ENCODE measurements around the gene BTNL8. TPM values are rescaled to one million over a fixed set of nuclear protein-coding genes. Genes with fewer than 3 reads are reported as not detected.

The BTNL8 gene
- total and polyA plus RNA-seq, 4 donors: 0.81 to 7.2 (median 2.1) TPM

- H3K4me1 ChIP-seq (ENCODE audit: control insufficient read depth in 5 of 5, insufficient read depth in 5 of 5, low read length in 5 of 5): no peaks in the 10 kb centered on the region
- H3K27ac ChIP-seq (ENCODE audit: low read depth in 1 of 2, low read length in 1 of 2): no peak overlapping the region
- H3K36me3 ChIP-seq (ENCODE audit: control insufficient read depth in 4 of 4, insufficient read depth in 4 of 4, low read length in 4 of 4): no peaks in the 10 kb centered on the region
- no peaks in the 10 kb centered on the region for H3K9me3 ChIP-seq (ENCODE audit: control insufficient read depth in 4 of 4, insufficient read depth in 3 of 4, low read length in 3 of 4)
- DNase-seq: no peak
- WGBS, 2 donors: 89 to 95% methylated on average over 2 of the region's 2 CpGs
- ATAC-seq (ENCODE audit: insufficient read depth, low FRiP score): no peak
- no peak for TF ChIP-seq CTCF (IDR thresholded peaks at IDR 0.05; ENCODE audit: control extremely low read depth, extremely low read depth)
- no peak overlapping the region for H3K9ac ChIP-seq (ENCODE audit: insufficient read depth in 1 of 2, low read length in 2 of 2)
- H3K27me3 ChIP-seq (ENCODE audit: control insufficient read depth in 3 of 3, insufficient read depth in 3 of 3, low read length in 2 of 3): no peaks in the 10 kb centered on the region
- H3K4me3 ChIP-seq: no peak overlapping the region
These were observed 89.1 kb downstream of the BTNL8 start for GRCh38 chr5:180988016-180988415.

GRCh38 chr5:180988592-180988991 lies 89.6 kb downstream of the BTNL8 start, which contains the start of gene BTNL3:
Gene BTNL3, plus strand, starts transcription at chr5:180988846. Its CDS starts 183 bp downstream, at chr5:180989029.
- Histone ChIP-seq H3K4me1 (ENCODE audit: control insufficient read depth in 5 of 5, insufficient read depth in 5 of 5, low read length in 5 of 5) (no peaks in the 10 kb centered on the region), H3K9me3 (ENCODE audit: control insufficient read depth in 4 of 4, insufficient read depth in 3 of 4, low read length in 3 of 4) (no peaks in the 10 kb centered on the region), H3K27ac (ENCODE audit: low read depth in 1 of 2, low read length in 1 of 2) (no peak within 1 kb of the TSS), H3K27me3 (ENCODE audit: control insufficient read depth in 3 of 3, insufficient read depth in 3 of 3, low read length in 2 of 3) (no peaks in the 10 kb centered on the region), H3K36me3 (ENCODE audit: control insufficient read depth in 4 of 4, insufficient read depth in 4 of 4, low read length in 4 of 4) (no peaks in the 10 kb centered on the region), H3K9ac (ENCODE audit: insufficient read depth in 1 of 2, low read length in 2 of 2) (no peak within 1 kb of the TSS), H3K4me3 (no peak within 1 kb of the TSS)
- ATAC-seq (ENCODE audit: insufficient read depth, low FRiP score) (no peak), DNase-seq (no peak)
- 84 to 90% methylated on average over 5 of the region's 5 CpGs for WGBS, 2 donors
- TF ChIP-seq CTCF (IDR thresholded peaks at IDR 0.05; ENCODE audit: control extremely low read depth, extremely low read depth): no peak

- H3K9ac ChIP-seq (ENCODE audit: insufficient read depth in 1 of 2, low read length in 2 of 2): no peak overlapping the region
- DNase-seq: peak in 2 of 3 donors; percentile 1 to 2
- no peaks in the 10 kb centered on the region for H3K4me1 ChIP-seq (ENCODE audit: control insufficient read depth in 5 of 5, insufficient read depth in 5 of 5, low read length in 5 of 5)
- no peak for TF ChIP-seq CTCF (IDR thresholded peaks at IDR 0.05; ENCODE audit: control extremely low read depth, extremely low read depth)
- ATAC-seq (ENCODE audit: insufficient read depth, low FRiP score): no peak
- no peak overlapping the region for H3K27ac ChIP-seq (ENCODE audit: low read depth in 1 of 2, low read length in 1 of 2)
- 69 to 80% methylated on average over 16 of the region's 16 CpGs for WGBS, 2 donors
- no peaks in the 10 kb centered on the region for H3K36me3 ChIP-seq (ENCODE audit: control insufficient read depth in 4 of 4, insufficient read depth in 4 of 4, low read length in 4 of 4)
- H3K27me3 ChIP-seq (ENCODE audit: control insufficient read depth in 3 of 3, insufficient read depth in 3 of 3, low read length in 2 of 3): no peaks in the 10 kb centered on the region
- no peak overlapping the region for H3K4me3 ChIP-seq
- H3K9me3 ChIP-seq (ENCODE audit: control insufficient read depth in 4 of 4, insufficient read depth in 3 of 4, low read length in 3 of 4): no peaks in the 10 kb centered on the region
These were observed 91.3 kb downstream of the BTNL8 start for GRCh38 chr5:180990086-180990881.
